Subcutaneous adipose tissue (tissue), 4 donors: ENCODE data around the gene ARTN. TPM values are rescaled to one million over a fixed set of nuclear protein-coding genes. Genes with fewer than 3 reads are reported as not detected.

ENCODE experiments used
- CTCF ChIP-seq: fragments of 450-650 bp; IDR thresholded peaks from one replicate; pipeline ENCODE4 v1.5.1; 2016; ENCODE audit warnings: low read depth, mild to moderate bottlenecking, control low read depth, antibody characterized with exemption, moderate library complexity
- total RNA-seq, 4 donors: library from RNA; depleted of rRNA; stranded (reverse); fragments of >200 nt; gene quantifications; one replicate each; pipeline ENCODE4 v1.1.0, GENCODE V29; 2016

Gene ARTN
- total RNA-seq, 4 donors from 2014 or later: 0.68 to 0.88 TPM; not detected in 2

GRCh38 chr1:43912607-43913006 lies 21.0 kb upstream of the ARTN start:
- TF ChIP-seq CTCF: no peak

GRCh38 chr1:43913051-43913501 lies 20.5 kb upstream of the ARTN start:
- TF ChIP-seq CTCF: no peak

- TF ChIP-seq CTCF: no peak
These were observed 19.8 kb upstream of the ARTN start for GRCh38 chr1:43913666-43914360.

- TF ChIP-seq CTCF: no peak
These were observed 18.8 kb upstream of the ARTN start for GRCh38 chr1:43914576-43915525.

- no peak for TF ChIP-seq CTCF
These were observed 13.7 kb upstream of the ARTN start for GRCh38 chr1:43919906-43920305.

- no peak for TF ChIP-seq CTCF
These were observed 12.6 kb upstream of the ARTN start for GRCh38 chr1:43921022-43921421.

- TF ChIP-seq CTCF: no peak
These were observed 9.1 kb upstream of the ARTN start for GRCh38 chr1:43924516-43924915.
